ENCODE data around the gene KCNMA1. TPM values are rescaled to one million over a fixed set of nuclear protein-coding genes. Genes with fewer than 3 reads are reported as not detected.

Gene KCNMA1
- total RNA-seq, 1 donor from 2014 or later = 5.4 TPM

DNA sequence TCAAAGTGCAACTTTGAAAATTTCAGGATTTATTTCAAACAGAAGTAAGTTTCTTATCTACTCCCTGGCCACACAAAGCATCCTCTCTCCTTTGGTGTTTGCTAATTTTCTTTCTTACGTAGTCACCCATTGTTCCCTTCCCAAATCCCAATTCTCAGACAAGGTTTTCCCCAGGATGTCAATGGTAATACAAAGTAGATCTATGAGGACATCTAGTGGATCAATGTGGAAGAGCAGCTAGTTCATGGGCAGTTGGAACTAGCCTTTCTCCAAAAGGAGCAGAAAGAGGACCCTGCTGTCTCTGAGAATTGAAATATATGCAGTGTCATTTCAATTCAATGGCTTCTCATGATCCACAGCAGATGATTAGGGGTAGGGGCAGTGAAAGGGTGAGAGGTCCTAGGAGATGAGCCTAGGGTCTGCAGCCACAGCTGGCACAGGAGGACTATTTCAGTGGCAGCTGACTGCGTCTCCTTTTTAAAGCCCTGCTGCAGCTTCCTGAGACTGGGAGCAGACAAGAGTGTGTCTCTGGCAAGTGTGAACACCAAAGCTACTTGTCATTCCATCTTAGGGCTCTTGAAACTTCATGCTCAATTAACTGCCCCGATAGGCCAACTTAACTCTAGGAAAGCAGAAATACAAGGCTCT, 632.6 kb downstream of the KCNMA1 start:
- peak; percentile 30 for ATAC-seq

- ATAC-seq = no peak
Measured at GRCh38 chr10:77002872-77003271, 634.7 kb downstream of the KCNMA1 start.

DNA sequence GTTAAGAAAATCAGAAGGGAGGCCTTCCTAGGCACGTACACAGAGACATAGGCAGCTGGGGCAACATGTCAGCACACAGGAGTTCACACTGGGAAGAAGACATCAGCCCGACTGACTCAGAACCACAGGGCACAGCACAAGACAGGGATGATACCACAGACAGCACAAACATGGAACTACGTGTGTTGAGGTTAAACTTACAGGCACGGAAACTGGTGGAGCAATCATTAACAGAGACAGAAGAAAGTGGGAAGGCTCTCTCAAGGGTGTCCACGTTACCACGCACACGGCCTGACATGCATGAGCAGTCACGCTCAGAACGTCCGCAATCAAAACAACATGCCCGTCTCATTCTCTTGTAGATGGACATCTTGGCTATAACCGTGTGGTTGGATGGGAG, 636.4 kb downstream of the KCNMA1 start:
- no peak for ATAC-seq

DNA sequence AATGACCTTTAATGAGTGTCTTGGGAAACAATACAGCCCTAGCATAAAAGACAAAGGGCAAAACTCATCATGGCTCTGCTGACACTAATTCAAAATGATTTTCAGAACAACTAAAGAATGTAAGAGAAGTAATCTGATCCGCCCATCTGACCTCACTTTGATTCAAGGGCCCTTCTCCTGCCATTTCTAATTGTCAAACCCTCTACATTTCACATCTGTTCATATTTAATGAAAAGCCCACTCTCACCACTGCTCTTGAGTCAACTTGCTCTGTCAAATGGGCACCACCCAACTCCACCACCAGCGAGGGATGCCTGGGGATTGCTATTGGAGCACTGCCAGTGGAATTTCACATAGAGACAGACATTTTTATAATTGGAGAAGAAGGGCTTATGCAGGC, 639.2 kb downstream of the KCNMA1 start:
- no peak for ATAC-seq

- no peak for ATAC-seq
Measured at GRCh38 chr10:76997631-76998030, 640.0 kb downstream of the KCNMA1 start.

- ATAC-seq = no peak
Measured at GRCh38 chr10:76995023-76995422, 642.6 kb downstream of the KCNMA1 start.

DNA sequence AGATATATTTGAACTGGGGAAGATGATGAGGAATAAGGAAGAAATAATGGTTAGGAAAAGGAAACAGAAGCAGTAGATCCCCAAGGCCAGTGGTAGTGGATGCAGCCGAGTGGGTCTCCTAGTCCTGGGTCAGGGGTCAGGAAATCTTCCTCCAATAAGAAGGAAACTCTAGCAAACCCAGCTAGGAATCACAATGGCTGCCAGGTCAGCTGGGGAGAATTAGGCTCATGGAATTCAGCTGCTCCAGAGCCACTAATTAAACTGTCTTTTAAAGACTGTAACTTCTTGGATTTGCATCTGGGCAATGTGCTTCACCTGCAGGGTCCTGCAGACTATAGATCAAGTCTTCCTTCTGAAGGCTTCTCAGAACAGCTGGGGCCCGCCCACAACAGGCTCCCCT, 644.4 kb downstream of the KCNMA1 start:
- no peak for ATAC-seq

DNA sequence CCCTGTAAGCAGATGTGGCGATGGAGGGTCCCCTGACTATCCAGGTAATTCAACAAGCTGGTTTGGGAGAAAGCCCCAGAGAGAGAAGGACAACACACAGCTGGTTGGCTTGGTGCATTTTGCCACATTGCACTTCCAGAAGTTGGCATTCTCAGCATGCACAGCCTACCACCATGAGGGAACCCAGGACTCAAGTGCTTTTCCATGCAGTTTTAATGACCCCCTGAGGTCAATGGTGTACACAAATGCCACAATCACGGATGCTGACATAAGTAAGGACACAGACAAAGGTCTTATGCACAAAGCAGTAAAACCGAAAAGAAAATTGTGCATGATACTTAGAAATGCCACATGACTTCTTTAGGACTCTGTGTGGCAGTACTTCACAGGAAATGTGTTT, 645.1 kb downstream of the KCNMA1 start:
- ATAC-seq = no peak

- ATAC-seq = no peak
Measured at GRCh38 chr10:76991621-76992020, 646.0 kb downstream of the KCNMA1 start.

DNA sequence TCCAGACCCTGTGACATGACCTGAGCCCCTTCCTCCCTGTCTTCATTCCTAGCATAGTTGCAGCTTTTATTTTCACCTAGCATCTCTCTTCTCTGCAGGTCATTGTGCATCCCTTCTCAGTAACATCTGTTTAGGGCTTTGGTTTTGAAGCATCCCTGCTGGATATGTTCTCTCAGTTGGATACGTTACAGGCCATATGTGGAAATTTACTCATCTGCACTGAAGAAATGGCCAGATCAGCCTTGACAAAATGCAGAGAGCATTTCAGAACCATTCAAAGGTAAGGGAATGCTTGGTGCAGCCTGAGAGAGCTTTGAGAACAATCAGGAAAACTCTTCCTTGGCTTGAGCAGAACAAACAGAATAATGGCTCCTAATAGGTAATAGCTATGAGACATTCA, 647.0 kb downstream of the KCNMA1 start:
- no peak for ATAC-seq

DNA sequence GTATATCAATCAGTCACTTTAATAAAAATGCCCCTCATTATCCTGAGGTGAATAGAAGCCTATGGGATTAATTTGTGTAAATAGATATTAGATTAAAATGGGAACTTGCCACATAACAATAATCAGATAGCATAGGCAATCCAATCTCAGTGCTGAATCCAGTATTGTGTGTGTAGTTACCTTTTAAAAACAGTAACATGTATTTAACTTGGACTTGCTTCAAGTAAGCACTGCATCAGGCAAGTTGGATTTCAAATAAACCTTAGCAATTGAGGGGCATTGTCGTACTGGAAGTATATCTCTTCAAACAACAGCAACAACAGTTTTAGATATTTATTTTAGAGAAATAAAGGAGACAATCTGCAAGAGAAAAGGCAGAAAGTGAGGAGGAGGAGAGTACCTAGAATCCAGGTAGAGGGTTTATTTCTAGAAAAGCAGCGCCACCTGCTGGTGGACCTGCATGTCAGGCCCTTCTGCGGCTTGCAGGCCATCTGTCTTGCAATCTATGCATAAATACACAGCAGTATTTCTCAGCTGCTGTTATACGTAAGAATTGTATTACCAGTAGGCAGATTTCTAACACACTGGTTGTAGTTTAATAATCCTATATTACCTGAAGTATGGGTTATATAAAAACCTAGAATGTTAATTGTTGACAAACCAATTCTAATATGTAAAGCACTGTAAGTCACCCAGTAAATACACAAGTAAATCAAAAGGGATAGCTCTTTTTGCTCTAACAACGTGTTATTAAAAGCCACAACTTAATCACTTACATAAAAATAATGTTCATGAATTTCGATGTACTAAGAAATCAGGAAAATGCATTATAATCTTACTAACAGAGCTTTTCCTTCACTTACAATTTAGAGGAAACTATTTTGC, 652.8 kb downstream of the KCNMA1 start:
- ATAC-seq = peak; percentile 55

DNA sequence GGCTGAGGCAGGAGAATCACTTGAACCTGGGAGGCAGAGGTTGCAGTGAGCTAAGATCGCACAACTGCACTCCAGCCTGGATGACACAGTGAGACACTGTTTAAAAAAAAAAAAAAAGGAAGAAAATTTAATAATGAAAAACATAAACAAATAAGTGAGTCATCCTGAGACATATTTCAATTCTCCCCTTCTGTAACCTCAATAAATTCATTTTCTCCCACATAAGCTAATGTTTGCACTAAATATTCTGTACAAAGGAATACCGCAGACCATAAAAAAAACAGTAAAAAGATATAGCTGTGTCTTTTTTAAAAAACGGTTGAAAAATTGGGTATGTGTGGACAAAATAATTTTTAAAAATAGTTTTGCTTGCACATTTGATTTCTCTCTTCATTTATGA, 654.0 kb downstream of the KCNMA1 start:
- ATAC-seq = no peak

DNA sequence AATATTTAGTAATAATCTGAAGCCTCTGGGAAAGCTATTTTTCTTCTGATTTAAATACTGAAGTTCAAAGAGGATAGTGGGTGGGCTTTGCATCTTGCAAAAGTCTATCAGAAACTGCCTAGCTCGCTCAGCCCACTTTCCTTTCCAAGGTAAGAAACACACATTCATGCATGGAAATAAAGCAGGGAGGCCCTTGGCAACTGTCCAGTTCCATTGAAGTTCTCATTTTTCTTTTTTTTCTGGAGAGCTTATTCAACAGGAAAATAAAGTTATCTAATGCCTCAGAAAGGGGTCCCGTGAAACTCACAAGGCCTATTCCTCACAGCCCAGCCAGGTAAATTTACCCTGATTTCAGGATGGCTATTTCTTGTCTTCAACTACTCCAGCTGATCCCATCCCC, 654.9 kb downstream of the KCNMA1 start:
- ATAC-seq = no peak

- ATAC-seq = no peak
Measured at GRCh38 chr10:76981251-76981650, 656.4 kb downstream of the KCNMA1 start.

DNA sequence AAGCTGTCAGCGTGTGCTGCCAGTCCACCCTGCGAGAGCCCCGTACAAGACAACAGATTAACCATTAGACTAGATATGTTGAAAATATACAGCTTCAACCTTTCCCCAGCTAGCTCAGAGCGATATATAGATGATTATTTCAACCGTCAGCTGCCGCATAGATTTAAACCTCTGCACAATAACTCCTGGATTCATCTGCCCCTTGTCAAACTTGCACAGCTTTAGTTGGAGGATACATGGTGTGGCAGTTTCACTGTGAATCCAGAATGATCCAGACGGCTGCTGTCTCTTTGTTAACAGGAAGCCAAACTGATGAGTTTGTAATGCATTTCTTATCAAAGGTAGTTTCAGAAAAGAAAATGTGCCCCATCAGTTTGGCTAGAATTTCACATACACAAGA, 659.7 kb downstream of the KCNMA1 start:
- no peak for ATAC-seq

DNA sequence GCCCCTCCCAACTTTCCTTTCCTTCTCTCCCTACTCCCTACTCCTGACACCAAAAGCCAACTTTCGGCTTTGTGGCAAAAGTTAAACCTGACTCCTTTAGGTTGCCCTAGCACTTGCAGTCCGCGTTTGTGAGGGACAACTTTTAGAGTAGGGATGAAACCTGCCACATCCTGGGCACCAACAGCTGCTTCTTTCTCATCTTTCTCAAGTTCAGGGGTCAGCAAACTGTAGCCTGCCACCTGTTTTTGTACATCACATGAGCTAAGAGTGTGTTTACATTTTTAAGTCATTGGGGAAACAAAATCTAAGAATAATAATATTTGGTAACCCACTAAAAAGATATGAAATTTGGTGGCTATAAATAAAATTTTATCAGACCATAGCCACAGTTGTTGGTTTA, 660.6 kb downstream of the KCNMA1 start:
- ATAC-seq = no peak

GRCh38 chr10:76976142-76976541, 661.5 kb downstream of the KCNMA1 start:
- ATAC-seq = no peak

DNA sequence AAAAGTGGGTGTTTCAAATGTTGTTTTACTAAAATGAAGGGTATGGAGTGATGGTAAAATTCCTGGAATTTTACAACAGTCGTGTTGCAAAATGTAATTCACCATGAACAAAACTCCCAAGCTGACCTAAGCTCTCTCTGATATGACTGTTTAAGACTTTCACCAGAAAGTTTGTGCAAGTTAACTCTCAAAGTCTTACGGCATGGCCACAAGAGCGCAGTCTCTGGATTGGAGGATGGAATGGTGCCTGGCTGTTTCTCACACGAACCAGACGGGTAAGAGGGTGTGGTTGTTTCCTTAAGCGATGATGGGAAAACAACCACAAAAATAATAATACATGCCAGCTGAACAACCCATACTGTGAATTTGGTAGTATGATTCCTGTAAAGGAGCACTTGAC, 662.5 kb downstream of the KCNMA1 start:
- no peak for ATAC-seq

- no peak for ATAC-seq
Measured at GRCh38 chr10:76974017-76974691, 663.5 kb downstream of the KCNMA1 start.

- ATAC-seq = no peak
Measured at GRCh38 chr10:76973091-76974016, 664.3 kb downstream of the KCNMA1 start.

DNA sequence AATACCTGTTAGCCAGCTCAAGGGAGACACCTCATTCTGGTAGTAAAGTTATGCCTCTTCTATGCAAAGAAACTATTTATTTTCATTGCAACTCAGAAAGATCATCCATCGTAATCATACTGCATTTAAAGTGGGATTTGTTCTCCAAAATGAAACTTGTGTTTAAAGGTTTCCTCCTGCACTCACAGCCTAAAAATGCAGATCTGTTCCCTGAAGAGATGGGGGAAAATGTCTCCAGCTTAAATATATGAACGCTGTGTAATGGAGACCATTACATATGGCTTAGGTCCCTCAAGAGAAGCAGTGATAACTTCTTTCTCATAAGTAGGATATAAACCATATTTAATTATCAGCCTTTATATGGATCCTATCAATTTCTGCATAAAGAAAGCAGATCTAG, 665.1 kb downstream of the KCNMA1 start:
- no peak for ATAC-seq

GRCh38 chr10:76971547-76972170, 665.9 kb downstream of the KCNMA1 start:
- no peak for ATAC-seq
